Muscle of arm (tissue), 14 donors: ENCODE results near the gene CMPK2. TPM values are rescaled to one million over a fixed set of nuclear protein-coding genes. Genes with fewer than 3 reads are reported as not detected.
"Not testable (repeated sequence)": the region's sequence is repeated elsewhere in the genome, so short reads cannot be mapped to it uniquely, and the experiment has no call there.

Source experiments
- DNase-seq: peaks from one replicate; pipeline ENCODE4 v3.0.0-alpha.2; 2013
- long read RNA-seq, 11 donors: transcript quantifications; one replicate each; lab custom pipeline, GENCODE V29; 2026
- polyA plus RNA-seq, 12 donors: library from polyadenylated mRNA; unstranded; fragments of 120-200 nt; gene quantifications; one replicate each; pipeline ENCODE4 v1.2.1, GENCODE V29; 2013; ENCODE audit not compliant: insufficient read length in 12 of 12

Gene CMPK2
- 1 to 10 TPM in 11 of 12 donors, not detected in 1; 2.7 to 5.3 (median 3.8) TPM for polyA plus RNA-seq
- long read RNA-seq, donor 1: 0 reads
- long read RNA-seq, donor 2, partial matches to known transcripts: 0 of 2 reads
- long read RNA-seq, donor 2, other reads (novel, unspliced or antisense): 0 of 2 reads
- long read RNA-seq, donor 3: 0 reads
- long read RNA-seq, donor 4: 0 reads
- long read RNA-seq, donor 5: 0 reads
- long read RNA-seq, donor 6: 0 reads
- long read RNA-seq, donor 7, partial matches to known transcripts: 0 of 1 reads
- long read RNA-seq, donor 7, other reads (novel, unspliced or antisense): 0 of 1 reads
- long read RNA-seq, donor 8, partial matches to known transcripts: 0 of 1 reads
- long read RNA-seq, donor 8, other reads (novel, unspliced or antisense): 0 of 1 reads
- long read RNA-seq, donor 9: 0 reads
- long read RNA-seq, donor 10, partial matches to known transcripts: 0 of 1 reads
- long read RNA-seq, donor 10, other reads (novel, unspliced or antisense): 0 of 1 reads
- long read RNA-seq, donor 11: 0 reads

- peak; percentile 59 for DNase-seq
These were observed at the start of gene CMPK2 for GRCh38 chr2:6865346-6866274. TSS of gene CMPK2 (minus strand) at chr2:6865907. CDS start at chr2:6865696, 211 bp downstream.

- no peak for DNase-seq
These were observed 49.7 kb upstream of the CMPK2 start for GRCh38 chr2:6915399-6915798.

DNA sequence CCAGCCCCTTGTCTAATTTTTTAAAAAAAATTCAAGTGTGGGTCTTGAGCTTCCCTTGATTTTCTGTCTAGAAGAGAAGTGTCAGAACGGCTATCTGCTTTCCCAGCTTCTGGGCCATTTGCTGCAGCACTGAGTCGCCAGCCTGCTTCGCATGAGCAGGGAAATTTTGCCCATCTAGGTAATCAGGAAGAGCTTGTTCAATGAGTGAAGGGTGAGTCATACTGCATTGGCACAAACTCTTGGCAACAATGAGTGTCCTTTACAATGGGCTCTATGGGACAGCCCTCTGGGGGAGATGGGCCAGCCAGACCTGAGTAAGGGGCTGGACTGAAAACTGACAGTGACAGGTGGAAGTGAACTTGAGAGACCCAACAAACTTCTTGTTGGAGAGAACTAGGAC, 49.1 kb upstream of the CMPK2 start:
- no peak for DNase-seq

GRCh38 chr2:6913415-6914157, 47.9 kb upstream of the CMPK2 start:
- no peak for DNase-seq

GRCh38 chr2:6911721-6912120, 46.0 kb upstream of the CMPK2 start:
- DNase-seq: no peak

GRCh38 chr2:6909431-6910385, 44.0 kb upstream of the CMPK2 start:
- no peak for DNase-seq

GRCh38 chr2:6908291-6908690, 42.6 kb upstream of the CMPK2 start:
- DNase-seq: no peak

DNA sequence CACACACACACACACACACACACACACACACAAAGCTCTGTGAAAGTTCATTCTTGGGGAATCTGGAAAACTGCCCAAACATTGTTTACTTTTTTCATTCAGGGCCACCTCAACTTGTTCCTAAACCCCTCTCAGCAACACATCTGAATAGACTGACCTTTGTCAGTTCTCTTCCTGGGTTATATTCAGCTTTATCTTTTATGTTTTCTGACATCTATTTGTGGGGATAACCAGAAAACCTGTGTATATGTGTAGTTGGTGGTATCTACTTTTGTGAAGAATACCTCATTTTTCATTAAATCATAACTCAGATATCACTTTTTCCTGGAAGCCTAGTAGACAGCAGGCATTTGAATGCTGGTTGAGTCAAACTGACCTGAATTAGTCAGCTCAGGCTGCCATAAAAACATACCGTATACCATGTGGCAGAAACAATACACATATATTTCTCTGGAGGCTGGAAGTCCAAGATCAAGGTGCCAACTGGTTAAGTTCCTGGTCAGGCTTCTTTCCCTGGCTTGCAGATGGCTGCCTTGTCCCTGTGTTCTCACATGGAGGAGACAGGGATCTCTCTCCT, 40.5 kb upstream of the CMPK2 start:
- no peak for DNase-seq

DNA sequence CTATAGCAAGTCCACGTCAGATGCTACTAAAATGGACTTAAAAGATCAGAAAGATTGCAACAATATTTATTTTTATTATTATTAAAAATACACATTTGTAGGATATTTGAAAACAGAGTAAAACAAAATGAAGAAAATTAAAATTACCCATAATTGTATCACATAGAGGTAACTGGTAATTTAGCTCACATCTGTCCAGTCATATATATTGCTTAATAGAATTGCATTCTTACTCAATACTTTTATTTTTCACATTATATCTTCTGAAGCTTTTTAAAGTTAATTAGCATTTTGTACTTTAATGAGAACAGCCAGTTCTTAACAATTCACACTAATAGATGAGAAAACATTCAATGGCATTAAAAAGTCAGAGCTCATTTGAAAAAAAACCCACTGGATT, 40.0 kb upstream of the CMPK2 start:
- no peak for DNase-seq

DNA sequence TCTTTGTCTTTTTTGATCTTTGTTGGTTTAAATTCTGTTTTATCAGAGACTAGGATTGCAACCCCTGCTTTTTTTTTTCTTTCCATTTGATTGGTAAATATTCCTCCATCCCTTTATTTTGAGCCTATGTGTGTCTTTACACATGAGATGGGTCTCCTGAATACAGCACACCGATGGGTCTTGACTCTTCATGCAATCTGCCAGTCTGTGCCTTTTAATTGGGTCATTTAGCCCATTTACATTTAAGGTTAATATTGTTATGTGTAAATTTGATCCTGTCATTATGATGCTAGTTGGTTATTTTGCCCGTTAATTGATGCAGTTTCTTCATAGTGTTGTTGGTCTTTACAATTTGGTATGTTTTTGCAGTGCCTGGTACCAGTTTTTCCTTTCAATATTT, 36.9 kb upstream of the CMPK2 start:
- not testable (repeated sequence) for DNase-seq

GRCh38 chr2:6896930-6897759, 31.4 kb upstream of the CMPK2 start:
- peak; percentile 66 for DNase-seq

GRCh38 chr2:6893876-6894482, 28.3 kb upstream of the CMPK2 start:
- no peak for DNase-seq

DNA sequence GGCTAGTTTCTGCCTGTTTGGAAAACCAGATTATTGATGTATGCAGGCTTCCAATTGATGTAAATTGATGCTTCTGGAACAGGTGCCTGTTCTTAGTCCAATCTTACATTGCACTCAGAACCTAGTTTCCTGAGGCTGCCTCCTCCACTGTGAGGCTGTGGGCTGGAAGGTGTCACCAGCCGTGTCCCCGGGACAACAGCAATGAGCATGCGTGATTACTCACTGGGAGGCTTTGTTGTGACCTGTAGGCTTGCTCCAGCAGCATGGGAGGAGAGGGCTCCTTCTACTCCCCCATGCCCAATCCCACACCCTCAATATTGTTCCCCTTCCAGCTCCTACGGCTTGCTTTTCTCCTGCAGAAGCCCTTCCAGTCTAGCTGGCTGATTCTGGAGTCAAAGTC, 23.0 kb upstream of the CMPK2 start:
- DNase-seq: no peak

DNA sequence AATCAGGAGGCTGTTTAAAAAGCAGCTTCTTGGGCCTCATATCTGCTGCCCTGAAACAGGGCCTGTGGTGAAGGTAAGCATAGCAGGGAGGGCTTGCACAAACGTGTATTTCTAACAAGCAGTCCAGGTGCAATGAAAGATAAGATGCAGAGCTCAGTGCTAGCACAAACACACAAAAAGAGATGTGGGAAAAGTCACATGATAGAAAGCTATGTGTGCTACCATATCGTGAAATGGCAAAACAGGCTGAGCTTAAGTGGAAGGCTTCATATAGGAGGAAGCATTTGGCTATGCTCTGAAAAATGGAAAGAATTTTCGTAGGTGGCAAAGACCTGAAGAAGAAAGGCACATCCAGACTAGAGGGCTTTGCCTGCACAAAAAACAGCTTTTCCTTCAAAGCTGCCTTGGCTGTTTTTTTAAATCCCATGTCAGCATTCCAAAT, 22.1 kb upstream of the CMPK2 start:
- DNase-seq: no peak

- no peak for DNase-seq
These were observed 20.3 kb upstream of the CMPK2 start for GRCh38 chr2:6885968-6886367.

- no peak for DNase-seq
These were observed 19.8 kb upstream of the CMPK2 start for GRCh38 chr2:6885551-6885950.

- DNase-seq: peak; percentile 68
These were observed 17.9 kb upstream of the CMPK2 start for GRCh38 chr2:6883448-6884122.

GRCh38 chr2:6881516-6881915, 15.8 kb upstream of the CMPK2 start:
- DNase-seq: no peak
